Stomach smooth muscle (tissue), 2 donors: ENCODE measurements around the gene REPIN1.

ENCODE experiments used
- H3K27ac ChIP-seq: one replicate; pipeline ENCODE4 v1.7.0; 2013; ENCODE audit warnings: mild to moderate bottlenecking, low read length, inconsistent platforms
- H3K27me3 ChIP-seq, 2 donors: one replicate each; pipeline ENCODE4 v1.7.0; 2013; ENCODE audit warnings: low read length in 2 of 2; ENCODE audit not compliant: insufficient read depth in 2 of 2, control insufficient read depth in 1 of 2
- H3K36me3 ChIP-seq, 2 donors: one replicate each; pipeline ENCODE4 v1.7.0; 2013; ENCODE audit warnings: low read length in 2 of 2; ENCODE audit not compliant: control insufficient read depth in 2 of 2, insufficient read depth in 2 of 2
- H3K4me1 ChIP-seq: one replicate; pipeline ENCODE4 v1.7.0; 2013; ENCODE audit warnings: low read length; ENCODE audit not compliant: control insufficient read depth, insufficient read depth
- H3K4me3 ChIP-seq, 2 donors: one replicate each; pipeline ENCODE4 v1.7.0; 2013; ENCODE audit warnings: low read length in 2 of 2
- H3K9ac ChIP-seq, 2 donors: one replicate each; pipeline ENCODE4 v1.7.0; 2013; ENCODE audit warnings: low read length in 2 of 2, mild to moderate bottlenecking in 1 of 2
- H3K9me3 ChIP-seq, 2 donors: one replicate each; pipeline ENCODE4 v1.7.0; 2013; ENCODE audit warnings: low read length in 2 of 2; ENCODE audit not compliant: control insufficient read depth in 2 of 2
- donor health status: healthy.
- donor health status: Pancreatic carcinoma.

REPIN1 gene

GRCh38 chr7:150403376-150404171 lies 35.0 kb downstream of the REPIN1 start:
- H3K27ac ChIP-seq, result peak overlapping the region; percentile 97

GRCh38 chr7:150404172-150404804 lies 35.7 kb downstream of the REPIN1 start:
- H3K4me1 ChIP-seq, result peaks cover 29% of the 10 kb centered on the region

More at GRCh38 chr7:150403376-150404171, 35.0 kb downstream of the REPIN1 start:
- H3K36me3 ChIP-seq, result peaks cover under 1 to 5% of the 10 kb centered on the region in 2 donors
- peaks cover 29% of the 10 kb centered on the region for H3K4me1 ChIP-seq
- H3K4me3 ChIP-seq, result peak overlapping the region; percentile 80 to 86
- no peaks in the 10 kb centered on the region for H3K27me3 ChIP-seq
- no peaks in the 10 kb centered on the region for H3K9me3 ChIP-seq
- H3K9ac ChIP-seq, result peak overlapping the region; percentile 95 to 96

GRCh38 chr7:150404805-150405583 lies 36.4 kb downstream of the REPIN1 start:
- Histone ChIP-seq H3K9ac (peak overlapping the region; percentile 95 to 96), H3K9me3 (no peaks in the 10 kb centered on the region), H3K4me3 (peak overlapping the region; percentile 80 to 86), H3K27me3 (no peaks in the 10 kb centered on the region), H3K27ac (peak overlapping the region; percentile 97), H3K4me1 (peaks cover 29% of the 10 kb centered on the region), H3K36me3 (peaks cover 0 to under 1% of the 10 kb centered on the region in 2 donors)

More at GRCh38 chr7:150404172-150404804, 35.7 kb downstream of the REPIN1 start:
- Histone ChIP-seq H3K9ac (peak overlapping the region; percentile 95 to 96), H3K4me3 (peak overlapping the region; percentile 80 to 86), H3K9me3 (no peaks in the 10 kb centered on the region), H3K36me3 (no peaks in the 10 kb centered on the region), H3K27me3 (no peaks in the 10 kb centered on the region), H3K27ac (peak overlapping the region; percentile 97)

GRCh38 chr7:150405584-150406311 lies 37.1 kb downstream of the REPIN1 start:
- Histone ChIP-seq H3K4me1 (peaks cover 29% of the 10 kb centered on the region), H3K27me3 (no peaks in the 10 kb centered on the region), H3K4me3 (peak overlapping the region; percentile 80 to 86), H3K9me3 (no peaks in the 10 kb centered on the region), H3K9ac (peak overlapping the region; percentile 76 to 96), H3K36me3 (peaks cover 0 to 4% of the 10 kb centered on the region in 2 donors), H3K27ac (peak overlapping the region; percentile 97)

GRCh38 chr7:150406312-150406566 lies 37.6 kb downstream of the REPIN1 start:
- Histone ChIP-seq H3K4me1 (peaks cover 29% of the 10 kb centered on the region), H3K36me3 (peaks cover 0 to 4% of the 10 kb centered on the region in 2 donors), H3K27ac (peak overlapping the region; percentile 97), H3K9me3 (no peaks in the 10 kb centered on the region), H3K9ac (peak overlapping the region; percentile 76 to 96), H3K4me3 (peak overlapping the region; percentile 80 to 86), H3K27me3 (no peaks in the 10 kb centered on the region)

- Histone ChIP-seq H3K4me3 (peak overlapping the region; percentile 80 to 86), H3K9ac (peak overlapping the region; percentile 76 to 96), H3K36me3 (peaks cover 2 to 9% of the 10 kb centered on the region in 2 donors), H3K27ac (peak overlapping the region; percentile 97), H3K9me3 (no peaks in the 10 kb centered on the region), H3K27me3 (no peaks in the 10 kb centered on the region), H3K4me1 (peaks cover 29% of the 10 kb centered on the region)
Measured at GRCh38 chr7:150406567-150407421, 38.2 kb downstream of the REPIN1 start.

GRCh38 chr7:150407588-150408392 lies 39.2 kb downstream of the REPIN1 start:
- Histone ChIP-seq H3K9me3 (no peaks in the 10 kb centered on the region), H3K36me3 (peaks cover 4 to 9% of the 10 kb centered on the region in 2 donors), H3K4me1 (peaks cover 29% of the 10 kb centered on the region), H3K9ac (no peak overlapping the region), H3K4me3 (no peak overlapping the region), H3K27me3 (no peaks in the 10 kb centered on the region), H3K27ac (peak overlapping the region; percentile 97)

- peaks cover 27% of the 10 kb centered on the region for H3K4me1 ChIP-seq
- H3K9me3 ChIP-seq, result no peaks in the 10 kb centered on the region
- peaks cover 4 to 9% of the 10 kb centered on the region in 2 donors for H3K36me3 ChIP-seq
- no peak overlapping the region for H3K9ac ChIP-seq
- no peak overlapping the region for H3K4me3 ChIP-seq
- H3K27ac ChIP-seq, result no peak overlapping the region
- H3K27me3 ChIP-seq, result no peaks in the 10 kb centered on the region
Measured at GRCh38 chr7:150408393-150409299, 40.0 kb downstream of the REPIN1 start.
